GM18861 (cell line): ENCODE measurements around the gene DLG2.

Experiments used
- ATAC-seq: cut with Tn5 transposase; IDR thresholded peaks from one replicate; pipeline ENCODE4 v1.9.1; 2021; ENCODE audit not compliant: unreplicated experiment

The DLG2 gene

GRCh38 chr11:83409891-83410290 is 2217.3 kb downstream of the DLG2 start:
- no peak for ATAC-seq

GRCh38 chr11:83409476-83409875 is 2217.7 kb downstream of the DLG2 start:
- no peak for ATAC-seq

- no peak for ATAC-seq
Measured at GRCh38 chr11:83408946-83409345, 2218.2 kb downstream of the DLG2 start.
